Activated CD4-positive, alpha-beta T cell treated with anti-CD3 and anti-CD28 coated beads for 24 hours (primary cell): Measurements from ENCODE around the gene FNDC3B.

ENCODE experiments used
- DNase-seq, 2 donors: peaks; one replicate each; pipeline ENCODE4 v3.0.0-alpha.2; 2020; ENCODE audit warnings: low read depth in 2 of 2

Gene FNDC3B

DNA sequence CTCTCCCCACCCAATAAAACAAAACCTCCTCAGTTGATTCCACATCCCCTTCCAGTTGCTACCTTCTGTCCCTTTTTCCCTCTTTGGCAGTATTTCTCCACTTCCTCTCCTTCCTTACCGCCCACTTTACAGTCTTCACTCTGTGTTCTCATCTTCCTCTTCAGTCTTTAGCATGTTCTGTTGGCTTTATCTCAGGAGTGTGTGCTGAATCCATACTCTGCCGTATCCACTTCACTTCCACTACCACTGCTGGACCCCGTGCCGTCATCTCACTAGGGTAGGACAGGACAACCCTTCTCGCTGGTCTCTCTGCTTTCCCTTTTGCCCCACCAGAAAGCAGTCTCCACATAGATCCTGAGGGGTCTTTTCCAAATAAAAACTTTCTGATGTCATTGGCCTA lies 74.3 kb downstream of the FNDC3B start:
- DNase-seq, result no peak

GRCh38 chr3:172115059-172115458 lies 75.7 kb downstream of the FNDC3B start:
- DNase-seq, result no peak

- DNase-seq, result no peak
Measured at GRCh38 chr3:172115787-172116186, 76.4 kb downstream of the FNDC3B start.

DNA sequence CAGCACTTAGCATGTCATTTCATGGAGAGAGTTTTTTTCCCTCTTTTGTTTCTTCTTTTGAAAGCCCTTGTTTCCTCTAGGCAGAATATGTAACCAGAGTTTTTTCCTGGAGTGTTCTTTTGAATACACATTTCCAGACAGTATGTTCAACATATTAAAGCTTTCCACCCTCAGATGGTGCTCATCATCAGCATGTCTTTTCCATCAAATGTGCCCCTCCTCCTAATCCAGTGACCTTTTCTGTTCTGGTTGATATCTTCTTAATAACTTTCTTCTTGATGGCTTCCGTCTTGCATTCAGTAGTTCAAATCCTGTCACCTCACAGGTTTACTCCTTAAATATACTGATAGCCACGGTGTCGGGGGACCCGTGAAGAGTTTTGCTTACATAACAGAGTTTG lies 78.6 kb downstream of the FNDC3B start:
- no peak for DNase-seq

DNA sequence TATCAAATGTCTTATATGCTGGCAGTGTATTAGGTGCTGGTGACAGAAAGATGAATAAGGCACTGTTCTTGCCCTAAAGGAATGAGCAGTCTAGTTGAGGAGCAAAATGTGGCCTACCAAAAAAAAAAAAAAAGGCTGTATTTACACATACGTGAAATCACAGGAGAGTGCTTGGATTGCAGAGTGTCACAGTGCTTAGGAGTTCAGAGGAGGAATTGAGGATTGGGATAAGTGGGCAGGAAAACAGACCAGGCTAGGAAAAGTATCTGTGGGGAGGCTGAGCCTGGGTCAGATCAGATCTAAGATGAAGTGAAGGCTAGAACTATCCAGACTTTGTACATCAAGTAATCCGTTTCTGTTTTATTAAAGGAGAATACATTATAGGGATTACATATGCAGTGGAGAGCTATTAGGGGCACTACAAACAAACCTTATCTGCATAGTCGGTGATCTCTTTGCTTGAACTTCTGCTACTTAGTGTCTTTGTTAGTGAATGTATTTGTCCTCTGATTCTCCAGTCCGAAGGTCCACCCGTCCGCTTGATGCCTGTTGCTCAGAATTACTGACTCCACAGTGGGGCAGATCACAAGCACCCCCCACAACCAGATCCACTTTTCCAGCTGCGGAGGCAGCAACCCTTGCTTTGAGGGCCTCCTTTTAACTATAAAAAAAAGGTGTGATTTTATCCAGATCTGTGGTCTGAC lies 80.0 kb downstream of the FNDC3B start:
- DNase-seq, result no peak

DNA sequence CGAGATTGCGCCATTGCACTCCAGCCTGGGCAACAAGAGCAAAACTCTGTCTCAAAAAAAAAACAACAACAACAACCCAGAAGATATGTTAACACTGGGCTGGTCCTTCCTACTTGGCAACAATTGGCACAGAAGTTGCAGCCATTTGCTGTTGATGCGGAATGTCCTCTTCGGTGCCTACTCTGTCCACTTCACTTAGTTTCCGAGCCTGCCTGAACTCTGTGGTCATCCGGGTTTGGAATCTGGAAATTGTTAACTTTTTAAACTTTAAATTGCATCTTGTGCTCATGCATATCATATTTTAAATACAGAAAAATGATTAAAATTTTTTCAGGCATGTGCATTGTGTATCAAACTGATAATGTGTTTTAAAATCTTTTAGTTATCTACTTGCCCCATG lies 81.5 kb downstream of the FNDC3B start:
- DNase-seq, result no peak

GRCh38 chr3:172121981-172122380 lies 82.6 kb downstream of the FNDC3B start:
- no peak for DNase-seq

- DNase-seq, result no peak
Measured at GRCh38 chr3:172124271-172124670, 84.9 kb downstream of the FNDC3B start.

GRCh38 chr3:172125053-172125452 lies 85.7 kb downstream of the FNDC3B start:
- no peak for DNase-seq

DNA sequence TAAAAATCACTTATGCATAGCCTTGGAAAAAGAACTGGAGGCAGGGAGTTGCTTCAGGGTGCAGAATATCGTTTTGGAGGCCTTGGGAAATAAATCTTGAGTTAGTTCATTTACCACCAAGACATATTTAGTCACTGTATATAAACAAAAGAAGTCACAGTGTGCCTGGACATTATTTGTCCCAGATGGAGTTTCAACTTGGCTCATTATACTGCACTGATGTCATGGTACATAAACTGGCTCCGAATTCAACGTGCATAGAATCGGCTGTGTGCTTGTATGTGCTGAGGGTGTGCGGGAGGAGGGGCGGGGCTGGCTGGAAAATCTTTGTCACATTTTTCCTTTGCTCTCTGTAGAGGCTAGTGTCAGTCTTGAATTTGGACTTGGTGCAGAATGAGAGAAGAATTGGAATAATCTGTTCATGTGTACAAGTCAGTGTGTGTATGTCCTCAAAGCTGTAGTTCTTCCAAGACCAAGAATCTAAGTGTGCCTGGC lies 86.6 kb downstream of the FNDC3B start:
- DNase-seq, result no peak

- no peak for DNase-seq
Measured at GRCh38 chr3:172126741-172127140, 87.4 kb downstream of the FNDC3B start.

DNA sequence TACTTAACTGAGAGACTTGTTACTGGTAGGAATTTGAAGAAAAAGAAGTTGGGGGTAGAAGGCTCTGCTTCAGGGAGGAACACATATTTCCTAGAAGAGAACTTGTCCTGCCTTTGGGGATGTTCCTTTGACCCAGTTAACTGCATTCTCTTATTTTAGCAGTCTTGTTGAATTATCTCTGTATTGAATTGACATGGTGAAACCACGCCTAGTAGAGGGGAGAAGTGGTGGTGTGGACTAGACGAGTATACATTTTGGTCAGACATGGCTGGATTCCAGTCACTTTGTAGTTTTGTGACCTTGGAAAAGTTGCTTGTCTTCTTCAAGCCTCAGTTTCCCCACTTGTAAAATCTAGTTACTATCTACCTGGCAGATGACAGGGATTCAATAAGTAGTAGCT lies 87.8 kb downstream of the FNDC3B start:
- no peak for DNase-seq

- no peak for DNase-seq
Measured at GRCh38 chr3:172127929-172128580, 88.7 kb downstream of the FNDC3B start.

GRCh38 chr3:172128858-172129257 lies 89.5 kb downstream of the FNDC3B start:
- DNase-seq, result no peak

DNA sequence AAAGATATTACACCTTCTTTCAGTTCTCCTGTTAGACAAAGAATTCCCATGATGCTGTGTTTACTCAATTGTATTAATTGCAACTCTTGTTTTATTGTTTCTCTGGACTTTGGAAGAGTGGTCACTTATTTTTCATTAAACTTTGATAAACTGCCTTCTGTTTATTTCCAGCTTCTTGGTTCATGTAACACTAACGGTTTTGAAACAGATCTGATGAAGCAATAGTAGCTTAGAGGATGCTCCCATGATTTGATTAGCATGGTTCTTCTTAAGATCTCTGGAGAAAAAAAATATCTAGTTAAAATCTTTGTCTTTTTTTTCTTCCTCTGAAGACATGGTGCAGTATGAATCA lies 90.1 kb downstream of the FNDC3B start:
- no peak for DNase-seq

DNA sequence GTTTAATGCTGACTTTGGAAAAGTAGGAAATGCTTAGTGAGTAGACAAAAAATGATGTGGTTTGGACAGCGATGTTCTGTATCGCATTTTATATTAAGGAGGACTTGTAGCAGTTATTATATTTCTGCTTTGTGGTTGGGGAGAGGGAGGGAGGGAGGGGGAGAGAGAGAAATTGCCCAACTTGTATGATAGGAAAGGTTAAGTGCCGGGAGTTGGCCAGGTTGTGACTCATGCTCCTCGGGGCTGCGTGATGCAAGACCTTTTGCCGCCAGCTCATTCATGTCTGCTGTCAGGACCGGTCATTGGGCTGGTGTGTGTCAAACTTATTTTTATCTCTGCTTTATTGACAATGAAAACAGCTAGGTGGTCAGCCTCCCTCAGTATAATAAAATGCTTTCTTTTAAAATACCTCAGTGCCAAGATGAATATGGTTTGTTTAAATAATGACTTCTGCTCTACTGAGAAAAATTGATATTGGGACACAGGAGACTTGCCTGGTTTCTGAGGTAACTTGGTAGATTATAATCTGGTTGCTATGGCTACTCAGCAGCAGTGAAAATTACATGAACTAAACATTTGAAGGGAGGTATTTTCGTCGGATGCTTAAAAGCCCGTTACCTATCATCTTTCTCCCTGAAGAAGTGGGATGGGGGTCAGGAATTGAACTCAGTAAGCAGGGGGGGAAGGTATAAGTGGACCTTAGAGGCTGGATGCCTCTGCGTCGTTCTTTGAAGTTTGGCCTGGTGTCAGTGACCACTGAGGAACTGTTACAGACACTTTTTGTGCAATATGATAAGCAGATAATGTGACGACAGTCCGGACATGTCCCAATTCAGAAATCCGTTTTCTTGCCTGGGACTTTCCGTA lies 90.7 kb downstream of the FNDC3B start:
- peak in 1 of 2 donors; percentile 25 for DNase-seq

- DNase-seq, result no peak
Measured at GRCh38 chr3:172130717-172131050, 91.3 kb downstream of the FNDC3B start.

- no peak for DNase-seq
Measured at GRCh38 chr3:172131746-172132145, 92.4 kb downstream of the FNDC3B start.

GRCh38 chr3:172132159-172132586 lies 92.8 kb downstream of the FNDC3B start:
- no peak for DNase-seq

GRCh38 chr3:172132721-172133311 lies 93.4 kb downstream of the FNDC3B start:
- no peak for DNase-seq

GRCh38 chr3:172133838-172134237 lies 94.5 kb downstream of the FNDC3B start:
- no peak for DNase-seq

GRCh38 chr3:172134352-172134751 lies 95.0 kb downstream of the FNDC3B start:
- DNase-seq, result no peak
